ENCODE results near the gene GPR17. TPM values are rescaled to one million over a fixed set of nuclear protein-coding genes. Genes with fewer than 3 reads are reported as not detected.
A peak's percentile ranks its signal among the peaks of the same experiment; 100 is the strongest.

GPR17 gene
- total RNA-seq, 1 donor from 2014 or later, result not detected

DNA sequence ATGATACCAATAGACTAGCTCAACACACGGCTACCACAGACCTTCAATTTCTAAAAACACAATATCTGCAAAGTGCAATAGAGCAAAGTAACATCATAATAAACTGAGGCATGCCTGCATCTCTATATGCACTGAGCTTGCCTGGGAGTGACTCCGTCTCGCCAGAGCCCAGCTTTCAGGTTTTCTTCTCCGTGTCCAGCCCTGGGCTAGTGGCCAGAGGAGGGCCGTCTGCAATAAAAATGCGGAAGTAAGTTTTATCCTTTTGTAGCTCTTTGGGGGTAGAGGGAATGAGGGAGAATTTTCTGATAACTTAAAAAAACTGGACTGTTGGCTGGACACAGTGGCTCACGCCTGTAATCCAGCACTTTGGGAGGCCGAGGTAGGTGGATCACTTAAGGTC lies 41.0 kb upstream of the GPR17 start:
- Histone ChIP-seq H3F3A (ENCODE audit: low read depth) (no peaks in the 10 kb centered on the region), H3K4me1 (no peaks in the 10 kb centered on the region), H3K79me2 (ENCODE audit: low read depth) (no peaks in the 10 kb centered on the region), H2AFZ (replicated peaks) (no peak overlapping the region), H3K4me2 (no peak overlapping the region), H3K4me3 (no peak overlapping the region), H3K27ac (no peak overlapping the region), H3K9me3 (ENCODE audit: low read depth) (no peaks in the 10 kb centered on the region), H3K9ac (no peak overlapping the region), H4K20me1 (ENCODE audit: low read depth) (no peaks in the 10 kb centered on the region), H3K36me3 (no peaks in the 10 kb centered on the region), H3K27me3 (no peaks in the 10 kb centered on the region)
- H3K27ac Mint-ChIP-seq, result no peak overlapping the region
- TF ChIP-seq, protein P1, sequence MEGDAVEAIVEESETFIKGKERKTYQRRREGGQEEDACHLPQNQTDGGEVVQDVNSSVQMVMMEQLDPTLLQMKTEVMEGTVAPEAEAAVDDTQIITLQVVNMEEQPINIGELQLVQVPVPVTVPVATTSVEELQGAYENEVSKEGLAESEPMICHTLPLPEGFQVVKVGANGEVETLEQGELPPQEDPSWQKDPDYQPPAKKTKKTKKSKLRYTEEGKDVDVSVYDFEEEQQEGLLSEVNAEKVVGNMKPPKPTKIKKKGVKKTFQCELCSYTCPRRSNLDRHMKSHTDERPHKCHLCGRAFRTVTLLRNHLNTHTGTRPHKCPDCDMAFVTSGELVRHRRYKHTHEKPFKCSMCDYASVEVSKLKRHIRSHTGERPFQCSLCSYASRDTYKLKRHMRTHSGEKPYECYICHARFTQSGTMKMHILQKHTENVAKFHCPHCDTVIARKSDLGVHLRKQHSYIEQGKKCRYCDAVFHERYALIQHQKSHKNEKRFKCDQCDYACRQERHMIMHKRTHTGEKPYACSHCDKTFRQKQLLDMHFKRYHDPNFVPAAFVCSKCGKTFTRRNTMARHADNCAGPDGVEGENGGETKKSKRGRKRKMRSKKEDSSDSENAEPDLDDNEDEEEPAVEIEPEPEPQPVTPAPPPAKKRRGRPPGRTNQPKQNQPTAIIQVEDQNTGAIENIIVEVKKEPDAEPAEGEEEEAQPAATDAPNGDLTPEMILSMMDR (IDR thresholded peaks at IDR 0.05), result no peak
- TF ChIP-seq EZH2 (IDR thresholded peaks at IDR 0.05) (no peak), EZH2phosphoT487 (IDR thresholded peaks at IDR 0.05) (no peak)
- no peak overlapping the region for H3K4me3 Mint-ChIP-seq
- H3K4me1 Mint-ChIP-seq, result no peaks in the 10 kb centered on the region
- peaks cover 3% of the 10 kb centered on the region for H3K36me3 Mint-ChIP-seq
- no peaks in the 10 kb centered on the region for H3K27me3 Mint-ChIP-seq (ENCODE audit: insufficient read depth, low read depth)
- peaks cover 7% of the 10 kb centered on the region for H3K9me3 Mint-ChIP-seq
- no peak for DNase-seq (ENCODE audit: low spot score)

DNA sequence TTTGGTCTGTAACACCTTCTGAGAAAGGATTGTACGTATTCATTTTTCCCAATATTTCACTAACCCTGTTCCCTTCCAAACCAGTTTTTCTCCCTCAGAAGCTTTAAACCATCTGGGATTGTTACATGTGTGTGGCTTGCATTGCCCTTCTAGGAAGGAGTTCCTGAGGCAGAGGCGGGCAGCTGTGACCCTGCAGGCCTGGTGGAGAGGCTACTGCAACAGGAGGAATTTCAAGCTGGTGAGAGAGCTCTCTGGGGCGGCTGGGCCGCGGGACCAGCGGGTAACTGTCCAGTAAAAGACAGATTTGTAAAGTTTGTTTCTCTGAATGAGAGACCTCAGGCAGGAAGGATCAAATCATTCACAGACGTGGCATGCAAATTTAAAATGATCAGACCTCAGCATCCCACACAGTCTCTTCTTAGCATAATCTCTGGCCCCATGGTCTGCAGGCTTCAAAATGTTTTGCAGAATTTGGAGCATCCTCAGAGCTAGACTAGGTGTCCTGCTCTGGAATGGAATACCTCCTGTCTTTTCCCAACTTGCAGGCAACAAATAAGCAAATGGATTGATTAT lies 40.2 kb upstream of the GPR17 start:
- Histone ChIP-seq H2AFZ (replicated peaks) (no peak overlapping the region), H3K36me3 (no peaks in the 10 kb centered on the region), H3K9ac (no peak overlapping the region), H3K79me2 (ENCODE audit: low read depth) (no peaks in the 10 kb centered on the region), H3K4me3 (no peak overlapping the region), H3K27ac (no peak overlapping the region), H3K9me3 (ENCODE audit: low read depth) (no peaks in the 10 kb centered on the region), H3F3A (ENCODE audit: low read depth) (no peaks in the 10 kb centered on the region), H3K27me3 (no peaks in the 10 kb centered on the region), H4K20me1 (ENCODE audit: low read depth) (no peaks in the 10 kb centered on the region), H3K4me2 (no peak overlapping the region), H3K4me1 (no peaks in the 10 kb centered on the region)
- Mint-ChIP-seq H3K4me3 (no peak overlapping the region), H3K27me3 (ENCODE audit: insufficient read depth, low read depth) (no peaks in the 10 kb centered on the region), H3K36me3 (peaks cover 3% of the 10 kb centered on the region), H3K4me1 (no peaks in the 10 kb centered on the region), H3K27ac (peak overlapping the region; percentile 76), H3K9me3 (peaks cover 7% of the 10 kb centered on the region)
- TF ChIP-seq EZH2phosphoT487 (IDR thresholded peaks at IDR 0.05), result no peak
- TF ChIP-seq, protein P1 (IDR thresholded peaks at IDR 0.05), result no peak
- no peak for TF ChIP-seq EZH2 (IDR thresholded peaks at IDR 0.05)
- no peak for DNase-seq (ENCODE audit: low spot score)

DNA sequence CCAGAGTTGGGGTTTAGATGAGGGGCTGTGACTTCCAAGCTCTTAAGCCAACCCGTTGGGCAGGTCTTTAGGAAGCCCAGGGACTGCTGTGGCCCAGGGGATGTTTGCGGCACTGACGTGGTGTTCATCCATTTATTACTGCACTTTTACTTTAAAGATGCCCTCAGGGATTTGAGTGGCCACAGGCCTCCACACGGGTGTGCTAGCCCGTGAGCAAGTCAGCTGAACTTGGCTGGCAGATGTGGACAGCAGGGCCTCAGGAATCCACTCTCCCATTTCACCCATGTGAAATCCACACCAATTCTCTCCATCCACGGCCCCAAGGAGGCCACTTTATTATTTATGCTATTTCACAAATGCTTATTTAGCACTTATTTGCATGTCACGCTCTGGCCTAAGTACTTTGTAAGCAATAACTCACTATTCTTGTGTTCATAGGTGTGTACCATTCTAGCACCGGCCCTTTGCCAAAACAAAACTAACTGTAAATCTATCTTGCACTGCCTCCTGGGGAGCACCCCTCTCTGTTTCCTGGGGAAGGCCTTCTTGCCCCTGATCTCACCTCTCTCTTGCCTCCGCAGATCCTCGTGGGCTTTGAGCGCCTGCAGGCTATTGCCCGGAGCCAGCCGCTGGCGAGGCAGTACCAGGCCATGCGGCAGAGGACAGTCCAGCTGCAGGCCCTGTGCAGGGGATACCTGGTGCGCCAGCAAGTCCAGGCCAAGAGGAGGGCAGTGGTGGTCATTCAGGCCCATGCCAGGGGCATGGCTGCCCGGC lies 39.1 kb upstream of the GPR17 start:
- no peak for DNase-seq (ENCODE audit: low spot score)
- H3K4me3 Mint-ChIP-seq, result no peak overlapping the region
- no peak overlapping the region for H3K4me2 ChIP-seq

More for the DNA sequence above, 39.1 kb upstream of the GPR17 start:
- Histone ChIP-seq H3K27ac (no peak overlapping the region), H3K27me3 (no peaks in the 10 kb centered on the region), H4K20me1 (ENCODE audit: low read depth) (no peaks in the 10 kb centered on the region), H3K9ac (no peak overlapping the region), H3K36me3 (no peaks in the 10 kb centered on the region), H3K79me2 (ENCODE audit: low read depth) (no peaks in the 10 kb centered on the region), H3K4me3 (no peak overlapping the region), H3K4me1 (no peaks in the 10 kb centered on the region), H3K9me3 (ENCODE audit: low read depth) (no peaks in the 10 kb centered on the region), H2AFZ (replicated peaks) (no peak overlapping the region), H3F3A (ENCODE audit: low read depth) (no peaks in the 10 kb centered on the region)
- Mint-ChIP-seq H3K9me3 (peaks cover 10% of the 10 kb centered on the region), H3K4me1 (no peaks in the 10 kb centered on the region), H3K27me3 (ENCODE audit: insufficient read depth, low read depth) (no peaks in the 10 kb centered on the region), H3K27ac (no peak overlapping the region), H3K36me3 (peaks cover 3% of the 10 kb centered on the region)
- TF ChIP-seq, protein P1 (IDR thresholded peaks at IDR 0.05), result no peak
- TF ChIP-seq EZH2 (IDR thresholded peaks at IDR 0.05) (no peak), EZH2phosphoT487 (IDR thresholded peaks at IDR 0.05) (no peak)
